ENCODE data around the gene HOXB5. TPM values are rescaled to one million over a fixed set of nuclear protein-coding genes. Genes with fewer than 3 reads are reported as not detected.

The HOXB5 gene
- total RNA-seq, 1 experiment from 2014 or later = 0.51 TPM

DNA sequence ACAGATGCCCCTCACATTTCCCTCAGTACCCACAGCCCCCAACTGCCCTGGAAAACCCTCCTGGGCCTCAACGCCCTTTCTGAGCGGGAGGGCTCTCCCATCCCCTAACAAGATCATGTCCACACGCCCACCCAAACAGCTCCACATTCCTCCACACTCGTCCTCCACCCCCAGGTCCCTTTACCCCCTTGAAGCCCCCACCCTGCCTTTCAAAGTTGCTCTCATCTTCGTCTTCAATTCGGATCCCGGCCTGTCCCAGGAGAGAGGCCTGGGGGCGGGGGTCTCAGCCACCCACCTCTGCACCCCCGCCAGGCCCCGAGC lies 29.8 kb downstream of the HOXB5 start:
- no peak for DNase-seq (ENCODE audit: low read depth)

DNA sequence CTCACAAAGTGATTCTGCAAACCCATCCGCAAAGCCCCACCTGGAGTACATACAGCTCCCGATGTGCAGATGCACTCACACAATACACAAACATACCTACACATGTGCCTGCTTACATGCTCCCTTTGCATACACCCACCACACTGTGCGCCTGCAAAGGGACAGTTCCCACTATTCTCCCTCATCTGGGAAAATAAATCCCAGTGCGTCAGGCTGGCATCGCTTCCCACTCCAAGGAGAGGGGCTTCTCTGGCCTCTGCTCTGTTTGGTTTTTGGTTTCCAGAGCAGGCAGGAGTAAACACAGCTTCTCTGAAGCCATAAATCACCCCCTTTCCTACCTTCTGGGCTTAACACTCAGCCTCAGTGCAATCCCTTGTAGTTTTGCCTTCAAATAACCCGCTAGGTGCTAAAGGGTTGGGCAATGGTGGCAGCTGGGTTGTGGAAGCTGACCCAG lies 30.2 kb downstream of the HOXB5 start:
- DNase-seq (ENCODE audit: low read depth) = no peak

DNA sequence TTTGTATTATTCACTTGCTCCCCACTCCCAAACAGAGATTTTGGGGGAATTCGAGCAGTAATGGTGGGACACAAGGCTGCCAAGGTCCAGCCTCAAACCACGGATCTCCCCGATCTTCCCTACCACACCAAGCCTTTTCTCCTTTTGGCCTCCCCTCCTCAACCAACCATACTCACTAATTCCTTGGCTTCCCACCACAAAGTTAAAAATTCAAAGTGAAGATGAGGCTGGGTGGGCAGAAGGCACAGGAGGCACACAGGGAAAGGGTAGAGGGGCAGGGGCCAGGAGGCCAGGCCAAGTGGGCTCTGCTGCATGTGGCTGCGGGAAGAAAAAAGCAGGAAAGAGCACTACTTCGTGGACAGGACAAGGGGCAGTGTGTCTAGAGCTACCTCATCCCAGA lies 30.6 kb downstream of the HOXB5 start:
- DNase-seq (ENCODE audit: low read depth) = no peak

DNA sequence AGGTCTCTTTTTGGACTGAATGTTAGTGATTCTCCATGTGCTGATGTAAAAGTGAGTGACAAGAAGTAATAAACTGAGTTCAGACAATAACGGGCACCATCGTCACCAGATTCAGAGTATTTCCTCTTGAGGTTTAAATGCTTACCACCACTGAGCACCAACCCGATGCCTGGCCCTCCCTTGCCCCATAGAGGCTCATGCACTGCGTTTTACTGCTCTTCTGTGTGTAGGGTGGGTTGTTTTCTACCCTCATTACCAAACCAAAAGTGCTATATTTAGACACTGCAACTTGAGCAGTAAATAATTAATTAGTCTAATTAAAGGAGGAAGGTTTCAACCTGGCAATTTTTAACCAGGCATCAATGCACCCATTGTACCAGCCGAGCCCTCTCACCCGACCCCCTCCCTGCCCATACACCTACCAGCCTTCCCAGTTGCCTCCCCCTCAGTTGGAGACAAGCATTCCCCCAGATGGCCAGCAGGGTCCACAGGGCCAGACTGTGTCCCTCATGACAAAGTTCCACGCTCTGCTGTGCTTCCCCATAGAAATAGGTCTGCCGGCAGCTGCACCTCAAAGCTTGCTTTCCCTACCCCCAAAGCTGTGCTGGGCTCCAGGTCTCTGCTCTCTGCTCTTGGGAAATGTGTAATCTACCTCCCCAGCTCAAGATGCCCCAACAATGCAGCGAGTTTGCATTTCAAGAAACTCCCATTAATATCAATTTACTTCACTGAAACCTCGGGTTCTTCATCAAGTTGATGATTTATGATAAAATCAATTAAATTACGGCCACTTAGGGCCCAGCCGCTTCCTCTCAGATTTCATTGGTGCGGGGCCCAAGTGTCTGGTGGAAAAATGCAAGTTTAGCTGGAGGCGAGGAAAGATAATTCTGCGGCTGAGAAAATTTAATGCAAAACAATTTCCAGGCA lies 31.4 kb downstream of the HOXB5 start:
- no peak for DNase-seq (ENCODE audit: low read depth)

DNA sequence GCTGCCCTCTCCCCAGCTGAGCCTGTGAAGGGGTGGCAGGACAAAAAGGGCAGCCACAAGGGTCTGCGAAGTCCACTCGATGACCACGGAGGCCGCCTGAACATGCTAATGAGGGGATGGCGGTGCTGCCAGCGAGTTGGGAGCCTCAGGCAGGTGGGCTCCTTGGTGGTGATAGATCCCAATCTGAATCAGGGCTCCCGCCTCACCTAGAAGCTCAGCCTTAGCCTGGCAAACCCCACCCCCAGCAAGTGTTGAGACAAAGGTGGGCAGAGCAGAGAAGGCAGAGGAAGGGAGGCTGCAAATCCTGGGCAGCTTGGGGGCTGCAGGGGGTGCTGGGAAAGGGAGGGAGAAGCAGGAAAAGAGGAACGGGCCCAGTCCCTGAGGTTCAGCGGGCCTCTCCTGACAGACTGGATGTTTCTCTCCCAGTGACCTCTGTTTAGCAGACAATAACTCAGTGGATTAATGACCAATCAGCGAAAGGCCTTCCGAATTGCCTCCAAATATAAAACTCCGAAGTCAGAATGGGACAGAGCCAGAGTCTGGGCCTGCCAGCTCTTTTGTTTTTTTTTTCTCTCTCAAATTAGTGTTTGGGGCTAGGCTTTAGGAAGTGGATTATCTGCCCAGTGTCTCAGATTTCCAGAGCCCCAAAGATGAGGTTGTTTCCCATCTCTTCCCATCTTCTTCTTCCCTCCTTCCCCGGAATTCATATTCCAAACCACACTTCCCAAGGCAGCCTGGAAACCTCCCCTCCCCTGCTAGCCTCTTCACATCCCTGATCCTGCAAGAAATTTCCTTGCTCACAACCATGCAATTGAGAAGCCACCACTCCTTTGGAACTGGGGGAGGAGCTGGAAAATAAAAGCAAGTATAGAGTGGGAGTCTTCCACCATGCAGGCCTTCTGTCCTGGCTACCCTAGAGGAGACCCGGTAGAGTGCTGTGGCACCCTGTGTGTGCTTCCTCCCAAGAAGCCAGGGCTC lies 33.5 kb downstream of the HOXB5 start:
- no peak for DNase-seq (ENCODE audit: low read depth)

DNA sequence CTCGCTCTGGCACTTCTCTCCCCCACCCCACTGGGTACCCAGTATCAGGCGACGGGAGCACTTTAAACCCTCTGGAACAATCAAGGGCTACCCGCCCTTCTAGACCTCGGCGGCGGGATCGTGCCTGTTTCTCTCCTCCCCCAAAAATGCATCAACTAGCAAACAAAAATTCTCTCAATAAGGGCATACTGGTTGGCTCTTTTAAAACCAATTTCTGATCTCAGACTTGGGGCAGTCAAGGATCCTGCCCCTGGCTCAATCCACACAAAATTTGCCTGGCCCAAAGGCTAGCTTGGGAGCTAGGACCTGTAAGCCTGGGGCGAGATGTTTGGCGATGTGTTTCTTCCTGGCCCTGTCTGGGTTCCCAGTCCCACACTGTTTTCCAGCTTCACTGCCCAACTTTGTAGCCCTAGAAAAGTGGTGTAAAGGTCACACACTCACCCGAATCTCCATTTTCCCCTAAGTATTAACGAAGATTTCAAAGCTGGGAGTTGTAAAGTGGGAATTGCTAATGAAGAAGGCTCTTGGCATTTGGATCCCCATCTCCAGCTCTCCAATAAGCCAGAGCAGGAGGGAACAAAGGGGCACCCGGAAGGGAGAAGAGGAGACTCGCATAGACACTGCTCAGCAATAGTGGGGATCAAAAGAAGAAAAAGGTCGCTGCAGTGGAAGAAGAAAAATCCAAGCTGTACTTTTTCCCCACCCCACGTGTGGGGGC lies 34.3 kb downstream of the HOXB5 start:
- DNase-seq (ENCODE audit: low read depth) = no peak

DNA sequence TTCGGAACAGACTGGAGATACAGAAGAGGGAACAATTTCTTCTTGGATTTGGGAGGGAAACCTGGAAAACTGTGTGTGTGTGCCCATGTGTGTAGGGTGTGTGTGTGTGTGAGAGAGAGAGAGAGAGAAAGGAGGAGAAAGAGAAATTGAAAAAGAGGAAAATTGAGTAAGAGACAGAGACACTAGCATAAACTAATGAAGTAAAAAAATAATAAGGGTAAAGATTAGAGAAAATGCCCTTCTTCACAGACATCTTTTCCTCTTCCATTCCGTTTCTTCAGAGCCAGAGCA lies 34.8 kb downstream of the HOXB5 start:
- no peak for DNase-seq (ENCODE audit: low read depth)

DNA sequence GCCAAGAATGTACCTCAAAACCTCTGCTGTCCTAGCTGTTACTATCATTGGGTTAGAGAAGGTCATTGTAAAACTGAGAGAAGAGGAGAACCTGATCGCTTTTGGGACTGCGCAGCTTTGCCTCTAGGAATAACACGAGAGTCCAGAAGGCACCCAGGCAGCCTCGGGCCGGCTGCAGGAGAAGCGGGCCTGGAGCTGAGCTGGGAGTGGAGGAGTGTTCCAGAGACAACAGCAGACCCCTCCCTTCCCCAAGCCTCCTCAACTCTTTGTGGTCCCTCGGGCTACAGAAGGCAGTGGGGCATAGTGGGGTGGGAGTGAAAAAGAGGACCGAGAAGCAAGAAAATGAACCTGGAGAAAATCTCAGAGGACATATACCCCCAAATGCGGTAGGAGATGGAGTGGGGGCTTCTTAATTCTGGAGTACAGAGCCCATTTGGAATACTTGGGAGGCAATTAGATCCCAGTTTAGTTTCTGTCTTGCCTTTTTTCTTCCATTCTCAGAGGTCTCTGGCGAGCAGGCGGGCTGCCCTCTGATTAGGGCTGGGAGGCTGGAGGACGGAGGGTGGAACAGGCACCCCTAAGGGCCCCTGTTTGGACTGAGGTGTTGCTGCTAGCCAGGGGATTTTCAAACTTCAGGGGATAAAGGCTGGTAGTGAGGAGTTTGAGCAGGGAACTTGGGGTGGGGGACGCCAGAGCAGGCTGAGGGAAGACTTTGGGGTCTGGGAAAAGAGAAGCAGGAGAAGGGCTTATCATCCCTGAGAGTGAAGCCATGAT lies 35.3 kb downstream of the HOXB5 start:
- no peak for DNase-seq (ENCODE audit: low read depth)

DNA sequence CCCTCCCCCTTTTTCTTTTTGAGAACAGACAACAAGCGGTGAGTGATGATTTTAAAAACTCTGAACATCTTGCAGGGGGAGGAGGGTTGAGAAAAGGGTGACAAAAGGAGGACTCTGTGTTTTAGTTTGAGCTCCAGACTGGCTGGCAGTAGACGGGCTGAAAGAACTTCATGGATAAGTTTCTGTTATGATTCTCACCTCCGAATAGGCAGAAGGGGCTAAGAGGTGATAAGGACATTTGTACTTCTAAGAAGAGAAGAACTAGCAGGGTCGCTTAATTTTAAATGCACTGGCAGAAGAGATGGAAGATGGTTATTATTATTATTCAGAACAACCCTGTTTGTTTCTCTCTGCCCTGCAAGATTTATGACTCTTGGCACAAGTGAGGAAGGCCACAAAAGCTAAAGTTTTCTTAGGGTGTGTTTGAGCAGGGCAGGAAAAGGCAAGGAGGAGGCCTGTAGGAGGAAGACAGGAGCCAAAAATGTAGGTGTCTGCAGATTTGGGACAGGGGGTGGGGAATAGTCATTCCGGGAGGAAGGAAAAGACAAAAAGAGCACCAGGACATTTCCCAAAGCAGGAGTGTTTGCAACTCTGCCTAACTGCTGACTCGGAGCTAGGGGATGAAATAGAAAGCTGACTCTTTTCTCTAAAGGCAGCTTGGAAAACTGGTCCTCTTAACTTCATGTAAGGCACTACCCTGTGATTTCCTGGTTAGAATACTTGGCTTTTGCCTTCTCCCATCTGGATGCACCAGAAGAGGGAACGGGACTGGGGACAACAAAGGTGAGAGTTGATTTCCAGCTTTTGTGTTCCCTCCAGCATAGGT lies 36.8 kb downstream of the HOXB5 start:
- DNase-seq (ENCODE audit: low read depth) = no peak

DNA sequence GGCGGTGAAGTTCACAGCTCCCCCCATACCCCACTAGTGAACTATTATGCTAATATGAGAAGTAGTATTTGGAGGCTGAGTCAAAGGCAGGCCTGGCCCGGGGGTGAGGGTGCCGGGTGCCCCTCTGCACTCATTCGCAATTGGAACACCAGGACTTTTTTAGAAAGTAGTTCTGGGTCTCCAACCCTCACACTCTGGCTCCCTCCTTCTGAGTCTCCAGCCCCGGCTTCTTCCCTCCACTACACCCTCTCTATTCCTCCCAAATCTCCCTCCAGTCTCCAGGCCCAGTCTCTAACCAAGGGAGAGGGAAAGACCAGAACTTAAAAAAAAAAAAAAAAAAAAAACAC lies 37.4 kb downstream of the HOXB5 start:
- DNase-seq (ENCODE audit: low read depth) = no peak

DNA sequence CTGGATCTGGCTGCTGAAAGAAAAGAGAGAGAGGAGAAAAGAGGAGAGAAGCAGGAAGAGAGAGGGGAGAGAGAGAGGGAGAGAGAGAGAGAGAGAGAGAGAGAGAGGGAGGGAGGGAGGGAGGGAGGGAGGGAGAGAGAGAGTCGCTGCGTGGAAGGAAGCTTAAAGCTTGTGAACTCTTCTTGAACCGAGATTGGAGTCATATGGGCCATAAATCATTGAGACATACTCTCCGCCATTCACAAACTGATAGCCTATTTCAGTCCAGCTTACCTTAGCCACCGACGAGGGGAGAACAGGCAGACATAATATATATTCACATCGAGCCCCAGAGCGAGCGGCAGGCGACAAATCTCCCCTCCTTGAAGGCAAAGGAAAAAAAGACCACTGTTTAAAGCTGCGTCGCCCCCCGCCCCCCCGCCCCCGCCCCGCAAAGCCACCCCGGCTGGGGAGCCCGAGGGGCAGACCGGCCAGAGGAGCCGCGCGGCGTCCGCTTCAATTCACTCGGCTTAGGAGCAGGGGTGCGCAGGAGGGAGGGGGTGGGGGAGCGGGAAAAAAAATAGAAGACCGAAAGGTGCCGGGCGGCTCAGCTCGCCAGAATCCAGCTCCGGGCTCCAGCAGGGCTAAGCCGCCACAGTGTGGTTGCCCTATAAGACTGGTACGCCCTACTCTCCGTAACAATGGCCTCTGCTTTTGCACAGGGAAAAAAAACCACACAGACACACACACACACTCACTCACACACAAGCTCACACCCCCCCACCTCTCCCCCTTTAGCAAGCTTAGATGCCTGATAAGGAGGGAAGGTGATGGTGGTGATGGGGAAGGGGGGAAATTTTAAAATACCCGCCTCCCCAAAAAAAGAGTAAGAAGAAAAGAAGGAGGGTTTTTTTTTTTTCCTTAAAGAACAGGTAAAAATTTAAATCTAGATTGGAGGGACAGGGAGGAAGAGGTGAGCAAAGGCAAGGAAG lies 38.0 kb downstream of the HOXB5 start:
- no peak for DNase-seq (ENCODE audit: low read depth)

DNA sequence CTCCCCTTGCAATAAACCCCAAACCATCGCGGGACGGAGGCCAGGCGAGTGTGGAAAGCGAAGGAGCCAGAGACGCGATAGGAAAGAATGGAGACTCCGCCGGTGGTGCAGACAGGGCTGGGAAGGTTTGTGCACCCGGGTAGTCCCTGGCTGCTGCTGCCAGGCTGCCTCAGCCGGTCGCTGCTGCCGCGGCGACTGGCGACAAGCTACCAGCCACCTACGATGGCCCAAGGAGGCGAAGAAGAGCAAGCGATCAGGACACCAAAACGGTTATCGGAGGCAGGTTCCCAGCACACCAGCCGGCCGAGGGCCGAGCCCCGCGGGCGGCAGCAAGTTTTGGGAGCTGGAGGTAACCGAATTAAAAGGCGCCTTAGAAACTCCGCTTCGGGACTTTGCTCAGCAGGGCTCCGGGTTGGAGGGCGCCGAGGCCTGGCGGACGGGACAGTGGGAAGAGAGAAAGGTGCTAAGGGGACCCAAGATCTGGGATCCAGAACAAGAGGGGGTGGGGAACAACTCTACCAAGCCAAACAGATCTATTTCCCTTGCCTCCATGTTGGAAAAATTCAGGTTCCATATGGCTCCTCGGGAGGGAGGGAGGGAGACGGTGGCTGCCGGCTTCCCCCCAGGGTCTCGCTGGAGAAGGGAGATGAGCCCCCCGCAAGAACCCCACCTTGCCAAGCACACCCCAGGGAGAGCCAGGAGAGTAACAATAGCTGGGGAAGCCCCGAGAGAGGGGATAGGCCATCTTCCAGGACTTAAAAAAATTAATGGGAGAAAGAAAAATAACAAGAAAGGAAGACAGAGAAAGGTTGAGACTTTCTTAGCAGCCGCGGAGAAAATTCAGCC lies 38.9 kb downstream of the HOXB5 start:
- DNase-seq (ENCODE audit: low read depth) = no peak

DNA sequence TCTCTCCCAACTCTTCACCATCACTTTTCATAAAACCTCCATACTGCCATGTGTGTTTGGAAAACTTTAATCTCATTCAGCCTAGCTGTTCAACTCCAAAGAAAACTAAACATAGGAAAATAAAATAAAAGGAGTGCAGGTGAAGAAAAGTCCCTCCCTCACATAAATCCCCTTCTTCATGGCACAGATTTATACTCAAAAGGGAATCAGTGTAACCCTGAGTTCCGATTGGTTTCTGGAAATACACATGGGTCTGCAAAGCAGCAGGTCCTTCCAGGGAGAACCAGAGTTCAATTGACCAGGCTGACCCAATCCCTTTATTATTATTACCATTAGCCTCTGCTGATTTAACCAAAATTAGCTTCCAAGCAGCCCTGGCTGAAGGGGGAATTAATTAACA lies 39.8 kb downstream of the HOXB5 start:
- DNase-seq (ENCODE audit: low read depth) = no peak

DNA sequence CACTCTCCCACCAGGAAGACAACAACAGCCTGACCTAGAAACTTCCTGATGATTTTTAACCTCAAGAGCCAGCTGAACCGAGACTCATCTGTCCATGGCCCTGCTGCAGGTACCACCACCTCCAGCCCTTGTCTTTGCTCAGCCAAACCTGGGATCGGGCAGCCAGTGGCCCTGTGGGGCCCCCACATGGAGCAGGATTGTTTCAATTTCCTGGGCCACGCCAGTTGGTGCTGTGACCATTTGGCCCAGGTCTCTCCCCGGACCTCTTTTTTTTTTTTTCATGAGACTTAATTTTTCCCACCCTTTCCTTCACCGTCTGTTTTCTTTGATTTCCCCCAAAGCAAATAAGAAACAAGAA lies 40.4 kb downstream of the HOXB5 start:
- DNase-seq (ENCODE audit: low read depth) = no peak

DNA sequence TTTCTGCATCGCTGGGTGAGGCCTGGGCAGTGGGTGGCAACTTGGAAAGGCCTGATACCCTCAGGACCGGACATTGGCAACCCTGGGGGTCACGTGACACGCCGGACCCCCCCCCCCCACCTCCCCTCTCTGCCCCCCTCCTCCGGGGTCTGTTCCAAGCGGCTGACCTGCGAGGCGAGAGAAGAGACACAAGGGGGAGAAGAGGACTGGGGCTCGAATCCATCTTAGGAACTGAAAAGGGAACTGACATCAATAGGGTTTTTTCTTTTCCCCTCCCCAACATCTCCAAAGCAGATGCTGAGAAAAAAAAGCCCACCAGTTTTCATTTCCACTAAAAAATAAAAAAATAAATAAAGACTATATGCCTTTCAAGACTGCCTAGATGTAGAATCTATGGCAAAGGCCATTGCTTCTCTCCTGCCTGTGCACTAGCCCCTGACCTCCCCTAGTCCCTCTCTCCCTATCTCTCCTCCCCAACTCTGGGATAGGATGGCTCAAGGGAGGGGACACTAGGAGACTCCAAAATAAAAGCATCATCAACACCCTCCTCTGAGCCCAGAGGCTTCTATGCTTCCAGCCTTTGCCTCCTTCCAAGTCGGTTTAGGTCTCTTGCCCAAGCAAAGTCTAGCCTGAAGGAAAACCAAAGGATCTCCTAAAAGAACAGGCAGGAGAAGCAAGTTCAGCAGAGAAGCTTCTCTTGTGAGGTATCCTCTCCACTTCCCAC lies 41.0 kb downstream of the HOXB5 start:
- no peak for DNase-seq (ENCODE audit: low read depth)

DNA sequence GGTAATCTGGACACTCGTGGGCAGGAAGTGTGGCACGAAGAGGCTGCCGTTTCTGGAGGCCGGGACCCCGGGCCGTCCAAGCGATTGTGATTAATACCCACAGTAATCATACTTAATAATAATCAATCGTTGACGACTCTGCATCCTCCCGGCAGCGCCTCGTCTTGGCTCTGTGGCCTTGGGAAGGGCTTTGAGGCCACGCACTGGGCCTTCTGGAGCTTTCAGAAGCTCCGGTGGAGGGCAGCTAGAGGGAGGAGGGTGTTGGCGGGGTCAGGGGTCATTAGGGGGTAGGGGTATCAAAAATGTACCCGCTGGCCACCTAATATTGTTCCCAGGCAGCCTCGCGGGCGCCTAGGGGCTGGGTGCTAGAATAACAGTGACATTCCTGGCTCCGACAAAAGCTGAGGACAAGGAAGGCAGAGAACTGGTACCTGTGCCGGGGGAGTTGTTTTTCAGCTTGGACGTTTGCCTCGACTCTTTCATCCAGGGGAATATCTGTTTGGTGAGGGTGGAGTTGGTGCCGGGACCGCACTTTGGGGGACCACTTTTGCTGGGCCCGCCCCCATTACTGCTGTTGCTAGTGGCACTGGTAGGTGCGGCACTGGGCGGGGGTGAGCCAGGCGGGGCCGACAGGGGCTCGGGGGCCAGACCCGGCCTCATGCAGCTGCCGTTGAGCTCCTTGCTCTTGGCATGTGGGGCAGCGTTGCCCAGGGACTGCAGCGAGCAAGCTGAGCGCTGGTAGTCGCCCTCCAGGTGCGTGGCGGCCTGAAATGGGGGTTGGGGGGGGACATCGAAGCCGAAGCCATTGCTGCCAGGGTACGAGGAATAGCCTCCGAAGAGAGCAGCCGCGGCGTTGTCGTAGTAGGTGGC lies 41.7 kb downstream of the HOXB5 start:
- DNase-seq (ENCODE audit: low read depth) = no peak

DNA sequence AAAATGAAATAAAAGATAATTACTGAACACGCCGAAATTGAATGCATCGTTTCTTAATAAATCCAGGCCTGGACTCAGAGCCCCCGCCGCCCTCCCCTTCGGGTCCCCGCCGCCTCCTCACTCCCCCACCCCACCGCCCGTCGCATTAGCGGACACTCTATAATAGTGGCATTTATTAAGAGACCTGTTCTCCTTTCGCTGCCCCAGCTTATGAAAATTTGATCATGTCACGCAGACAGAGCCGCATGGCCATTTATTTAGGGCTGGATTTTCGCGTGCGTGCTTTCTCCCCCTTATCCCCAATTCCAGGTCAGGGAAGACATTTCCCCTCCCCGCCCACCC lies 42.4 kb downstream of the HOXB5 start:
- no peak for DNase-seq (ENCODE audit: low read depth)
